PC-9 (cell line): ENCODE data around the gene CNDP1. TPM values are rescaled to one million over a fixed set of nuclear protein-coding genes. Genes with fewer than 3 reads are reported as not detected.

Experiments used
- BruUV-seq: library from RNA; stranded (reverse); fragments of 400-500 nt; replicated peaks from 2 replicates; lab custom pipeline; 2021; lab: Mats Ljungman, UMichigan
- CTCF ChIA-PET: fragments of 300-600 bp; sonication (Branson Sonifier 250); formaldehyde crosslinking; loops from one replicate; lab custom pipeline; 2022; ENCODE audit warnings: antibody characterized with exemption; lab: Charles Lee
- POLR2A ChIA-PET: fragments of 300-600 bp; sonication (Branson Sonifier 250); formaldehyde crosslinking; loops from one replicate; lab custom pipeline; 2022; ENCODE audit warnings: antibody characterized with exemption; ENCODE audit not compliant: unreplicated experiment; lab: Charles Lee
- DNase-seq, 2 experiments: peaks; one replicate each; pipeline versions ENCODE4 v3.0.0 to v3.0.0-alpha.2; 2015 to 2022; ENCODE audit warnings: mixed read lengths in 1 of 2
- H2AFZ ChIP-seq: fragments of 200-600 bp; sonication (generic); 2 replicates; pipeline ENCODE4 v1.8.1; 2017; ENCODE audit warnings: antibody characterized with exemption
- H3F3A ChIP-seq: fragments of 200-600 bp; sonication (generic); 2 replicates; pipeline ENCODE4 v1.8.1; 2017; ENCODE audit warnings: antibody characterized with exemption, mild to moderate bottlenecking, low read depth; ENCODE audit not compliant: insufficient read depth
- H3K27ac ChIP-seq: fragments of 200-600 bp; sonication (generic); 2 replicates; pipeline ENCODE4 v1.6.1; 2016; ENCODE audit warnings: mixed run types
- H3K27me3 ChIP-seq: fragments of 200-600 bp; sonication (generic); 2 replicates; pipeline ENCODE4 v1.6.1; 2016; ENCODE audit warnings: low read depth, mixed run types; ENCODE audit not compliant: insufficient read depth
- H3K36me3 ChIP-seq: fragments of 200-600 bp; sonication (generic); 2 replicates; pipeline ENCODE4 v1.6.1; 2016; ENCODE audit warnings: low read depth, mixed run types
- H3K4me1 ChIP-seq: fragments of 200-600 bp; sonication (generic); replicated peaks from 2 replicates; pipeline ENCODE4 v1.6.1; 2016; ENCODE audit warnings: mixed run types; ENCODE audit not compliant: insufficient read depth
- H3K4me2 ChIP-seq: fragments of 200-600 bp; sonication (generic); 2 replicates; pipeline ENCODE4 v1.6.1; 2017; ENCODE audit warnings: mixed run types
- H3K4me3 ChIP-seq: fragments of 200-600 bp; sonication (generic); 2 replicates; pipeline ENCODE4 v1.6.1; 2016; ENCODE audit warnings: mixed run types
- H3K79me2 ChIP-seq: fragments of 200-600 bp; sonication (generic); 2 replicates; pipeline ENCODE4 v1.6.1; 2017; ENCODE audit warnings: low read depth, mixed run types
- H3K9me2 ChIP-seq: fragments of 200-600 bp; sonication (generic); 2 replicates; pipeline ENCODE4 v1.8.1; 2017; ENCODE audit warnings: mild to moderate bottlenecking; ENCODE audit not compliant: insufficient read depth
- H3K9me3 ChIP-seq: fragments of 200-600 bp; sonication (generic); 2 replicates; pipeline ENCODE4 v1.8.1; 2016; ENCODE audit warnings: low read depth; ENCODE audit not compliant: insufficient read depth
- H4K20me1 ChIP-seq: fragments of 200-600 bp; sonication (generic); 2 replicates; pipeline ENCODE4 v1.8.1; 2017; ENCODE audit not compliant: insufficient read depth
- CTCF ChIP-seq: fragments of 200-600 bp; sonication (generic); conservative IDR thresholded peaks from 2 replicates; pipeline ENCODE4 v1.6.1; 2017; ENCODE audit warnings: mixed run types, antibody characterized with exemption, mild to moderate bottlenecking, moderate library complexity
- EZH2 ChIP-seq: fragments of 200-600 bp; sonication (generic); IDR thresholded peaks from 2 replicates; pipeline ENCODE4 v1.8.0; 2017; ENCODE audit warnings: antibody characterized with exemption, low read depth
- intact Hi-C: fragments of 100-400 bp; cut with micrococcal nuclease; formaldehyde crosslinking; loops from one replicate; pipeline ENCODE4 v1.10.0; 2022; ENCODE audit not compliant: unreplicated experiment
- total RNA-seq: library from RNA; stranded (reverse); gene quantifications from 2 replicates; pipeline ENCODE4 v1.2.3, GENCODE V29; 2021

Gene CNDP1
- total RNA-seq, 1 experiment from 2014 or later, result not detected

- no TSS peak for BruUV-seq
- H3K36me3 ChIP-seq, result no peaks in the 10 kb centered on the region
- H2AFZ ChIP-seq, result no peak overlapping the region
- no peak overlapping the region for H3K4me3 ChIP-seq
- no peak overlapping the region for H3K4me2 ChIP-seq
- ChIA-PET POLR2A (no interaction called here), CTCF (no interaction called here)
- H3K79me2 ChIP-seq, result no peaks in the 10 kb centered on the region
- no peak overlapping the region for H3K27ac ChIP-seq
- 0 out of 2 replicates have a peak, but pooled peaks cover 8% of the 10 kb centered on the region for H3F3A ChIP-seq
- no peaks in the 10 kb centered on the region for H3K9me3 ChIP-seq
- intact Hi-C loops, result no loop called here
- DNase-seq, result no peak
- no peak for TF ChIP-seq CTCF
- TF ChIP-seq EZH2, result no peak
- no peaks in the 10 kb centered on the region for H4K20me1 ChIP-seq
- H3K9me2 ChIP-seq, result no peaks in the 10 kb centered on the region
- peaks cover 15% of the 10 kb centered on the region; the same call in 1 of the 2 replicates for H3K27me3 ChIP-seq
- H3K4me1 ChIP-seq, result peaks cover 8% of the 10 kb centered on the region; the same call in 1 of the 2 replicates
Measured at GRCh38 chr18:74525741-74526140, 8.6 kb upstream of the CNDP1 start.

GRCh38 chr18:74526488-74526887 lies 7.8 kb upstream of the CNDP1 start:
- ChIA-PET POLR2A (no interaction called here), CTCF (no interaction called here)
- Histone ChIP-seq H3K4me3 (no peak overlapping the region), H3K9me3 (no peaks in the 10 kb centered on the region), H3K4me2 (0 out of 2 replicates have a peak overlapping the region, but pooled peaks have one; percentile 6), H4K20me1 (no peaks in the 10 kb centered on the region), H3K27ac (no peak overlapping the region), H3K36me3 (no peaks in the 10 kb centered on the region), H3K4me1 (peaks cover 8% of the 10 kb centered on the region; the same call in 1 of the 2 replicates), H3K79me2 (no peaks in the 10 kb centered on the region), H3F3A (0 out of 2 replicates have a peak, but pooled peaks cover 8% of the 10 kb centered on the region), H2AFZ (no peak overlapping the region), H3K27me3 (peaks cover 22% of the 10 kb centered on the region; the same call in 1 of the 2 replicates), H3K9me2 (no peaks in the 10 kb centered on the region)
- peak in 1 of 2 experiments; percentile 71 for DNase-seq
- intact Hi-C loops, result no loop called here
- no TSS peak for BruUV-seq
- TF ChIP-seq EZH2, result no peak
- no peak for TF ChIP-seq CTCF

GRCh38 chr18:74528478-74528877 lies 5.8 kb upstream of the CNDP1 start:
- Histone ChIP-seq H3K79me2 (no peaks in the 10 kb centered on the region), H4K20me1 (no peaks in the 10 kb centered on the region), H3K4me3 (no peak overlapping the region), H3K36me3 (no peaks in the 10 kb centered on the region), H2AFZ (no peak overlapping the region), H3K4me1 (peaks cover 8% of the 10 kb centered on the region; the same call in 1 of the 2 replicates), H3K9me2 (no peaks in the 10 kb centered on the region), H3K27me3 (peaks cover 33% of the 10 kb centered on the region; the same call in 1 of the 2 replicates), H3K9me3 (no peaks in the 10 kb centered on the region), H3F3A (0 out of 2 replicates have a peak, but pooled peaks cover 6% of the 10 kb centered on the region), H3K27ac (no peak overlapping the region), H3K4me2 (no peak overlapping the region)
- BruUV-seq, result no TSS peak
- intact Hi-C loops, result no loop called here
- TF ChIP-seq EZH2 (no peak), CTCF (no peak)
- no peak for DNase-seq
- CTCF ChIA-PET, result no interaction called here
- POLR2A ChIA-PET, result no interaction called here
